Right atrium auricular region (tissue), 2 donors: ENCODE results near the gene ATXN10. TPM values are rescaled to one million over a fixed set of nuclear protein-coding genes. Genes with fewer than 3 reads are reported as not detected.

Experiments
- DNase-seq: peaks from one replicate; pipeline ENCODE4 v3.0.0-alpha.2; 2019; ENCODE audit warnings: low spot score
- H3K27ac ChIP-seq, 2 donors: fragments of 200-600 bp; sonication (generic); 1 replicate in 1 of 2; 2 replicates in 1 of 2; pipeline ENCODE4 v1.5.1; 2016 to 2019
- H3K27me3 ChIP-seq, 2 donors: fragments of 200-600 bp; sonication (generic); one replicate each; pipeline versions ENCODE4 v1.5.1 to v1.6.0; 2017 to 2019
- H3K36me3 ChIP-seq: fragments of 200-600 bp; sonication (generic); one replicate; pipeline ENCODE4 v1.5.1; 2016
- H3K4me1 ChIP-seq, 2 donors: fragments of 200-600 bp; sonication (generic); one replicate each; pipeline versions ENCODE4 v1.5.1 to v1.6.0; 2017 to 2019
- H3K4me3 ChIP-seq, 2 donors: fragments of 200-600 bp; sonication (generic); 1 replicate in 1 of 2; 2 replicates in 1 of 2; pipeline ENCODE4 v1.5.1; 2017 to 2019; ENCODE audit warnings: mild to moderate bottlenecking in 1 of 2, moderate library complexity in 1 of 2
- H3K9me3 ChIP-seq, 2 donors: fragments of 200-600 bp; sonication (generic); one replicate each; pipeline ENCODE4 v1.5.1; 2019
- total RNA-seq, 2 donors: library from RNA; depleted of rRNA; stranded (reverse); fragments of >200 nt; gene quantifications; one replicate each; pipeline ENCODE4 v1.1.0, GENCODE V29; 2016
- TF ChIP-seq, protein P1 (sequence below), 2 donors: fragments of 200-600 bp; sonication (generic); IDR thresholded peaks; one replicate each; pipeline ENCODE4 v1.5.1; 2019; ENCODE audit warnings: antibody characterized with exemption in 2 of 2

ATXN10 gene
- total RNA-seq, 2 donors from 2014 or later: 85.3 to 88.5 TPM

DNA sequence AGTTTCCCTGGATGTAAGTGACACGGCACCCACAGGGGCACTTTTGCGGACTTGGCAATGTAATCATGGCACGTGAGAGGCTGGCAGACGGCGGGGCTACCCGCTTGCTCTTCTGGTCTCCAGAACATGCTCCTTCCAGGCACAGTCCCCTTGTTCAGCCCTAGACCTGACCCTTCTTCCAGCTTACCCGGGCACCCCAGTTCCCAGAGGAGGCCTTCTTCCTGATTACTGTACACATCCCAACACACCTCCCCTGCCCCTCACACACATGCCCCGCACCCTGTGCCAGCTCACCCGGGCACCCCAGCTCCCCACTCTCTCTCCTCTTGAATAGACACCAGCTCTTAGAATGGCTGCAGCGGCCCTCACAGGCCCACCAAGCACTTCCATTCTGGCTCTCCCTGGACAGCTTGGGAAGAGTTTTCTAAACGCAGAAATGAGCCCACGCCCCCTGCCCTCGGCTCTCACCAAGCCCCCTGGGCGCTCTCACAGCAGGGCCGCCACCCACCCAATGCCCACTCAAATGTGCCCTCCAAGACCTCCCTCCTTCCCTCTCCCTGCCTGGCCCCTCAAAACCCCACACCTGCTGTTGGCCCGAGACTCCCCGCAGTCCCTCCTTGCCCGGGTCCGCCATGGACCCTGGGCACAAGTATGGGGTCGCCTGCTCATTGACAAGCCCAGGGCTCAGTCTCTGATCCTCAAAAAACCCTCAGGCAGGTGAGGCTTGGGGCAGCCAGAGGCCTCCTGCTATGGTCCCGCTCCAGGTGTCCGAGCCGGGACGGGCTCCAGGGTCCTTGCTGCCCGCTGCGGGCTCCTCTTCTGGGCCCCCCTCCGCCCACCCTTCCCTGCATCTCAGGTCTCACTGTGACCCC, 216.8 kb downstream of the ATXN10 start:
- Histone ChIP-seq H3K27ac (no peak overlapping the region), H3K9me3 (no peaks in the 10 kb centered on the region), H3K4me3 (no peak overlapping the region), H3K4me1 (peaks cover 0 to 21% of the 10 kb centered on the region in 2 donors), H3K27me3 (no peaks in the 10 kb centered on the region), H3K36me3 (no peaks in the 10 kb centered on the region)
- DNase-seq: no peak
- TF ChIP-seq, protein P1, sequence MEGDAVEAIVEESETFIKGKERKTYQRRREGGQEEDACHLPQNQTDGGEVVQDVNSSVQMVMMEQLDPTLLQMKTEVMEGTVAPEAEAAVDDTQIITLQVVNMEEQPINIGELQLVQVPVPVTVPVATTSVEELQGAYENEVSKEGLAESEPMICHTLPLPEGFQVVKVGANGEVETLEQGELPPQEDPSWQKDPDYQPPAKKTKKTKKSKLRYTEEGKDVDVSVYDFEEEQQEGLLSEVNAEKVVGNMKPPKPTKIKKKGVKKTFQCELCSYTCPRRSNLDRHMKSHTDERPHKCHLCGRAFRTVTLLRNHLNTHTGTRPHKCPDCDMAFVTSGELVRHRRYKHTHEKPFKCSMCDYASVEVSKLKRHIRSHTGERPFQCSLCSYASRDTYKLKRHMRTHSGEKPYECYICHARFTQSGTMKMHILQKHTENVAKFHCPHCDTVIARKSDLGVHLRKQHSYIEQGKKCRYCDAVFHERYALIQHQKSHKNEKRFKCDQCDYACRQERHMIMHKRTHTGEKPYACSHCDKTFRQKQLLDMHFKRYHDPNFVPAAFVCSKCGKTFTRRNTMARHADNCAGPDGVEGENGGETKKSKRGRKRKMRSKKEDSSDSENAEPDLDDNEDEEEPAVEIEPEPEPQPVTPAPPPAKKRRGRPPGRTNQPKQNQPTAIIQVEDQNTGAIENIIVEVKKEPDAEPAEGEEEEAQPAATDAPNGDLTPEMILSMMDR (IDR thresholded peaks at IDR 0.05): no peak

DNA sequence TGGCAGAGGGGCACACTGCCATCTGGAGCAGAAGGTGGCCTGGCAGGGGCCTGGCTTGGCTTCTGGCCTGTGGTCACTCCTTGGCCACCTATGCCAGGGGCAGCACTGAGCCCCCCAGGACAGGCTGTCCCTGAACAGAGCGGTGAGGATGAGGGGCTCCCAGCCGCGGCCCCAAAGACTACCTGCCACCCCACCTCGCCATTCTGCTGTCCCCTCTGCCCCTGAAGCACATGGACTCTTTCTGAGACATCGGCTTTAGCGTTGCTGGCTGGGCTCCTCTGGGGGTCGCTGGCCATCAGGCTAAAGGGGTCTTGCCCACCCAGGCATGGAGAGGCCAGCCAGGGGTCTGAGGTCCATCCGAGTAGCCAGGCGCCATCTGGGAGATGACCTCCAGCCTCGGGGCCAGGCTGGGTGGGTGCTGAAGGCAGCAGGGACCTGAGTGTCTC, 217.5 kb downstream of the ATXN10 start:
- TF ChIP-seq, protein P1 (IDR thresholded peaks at IDR 0.05): no peak
- Histone ChIP-seq H3K4me1 (peaks cover 0 to 20% of the 10 kb centered on the region in 2 donors), H3K4me3 (no peak overlapping the region), H3K36me3 (no peaks in the 10 kb centered on the region), H3K27me3 (no peaks in the 10 kb centered on the region), H3K27ac (no peak overlapping the region), H3K9me3 (no peaks in the 10 kb centered on the region)
- DNase-seq: no peak

DNA sequence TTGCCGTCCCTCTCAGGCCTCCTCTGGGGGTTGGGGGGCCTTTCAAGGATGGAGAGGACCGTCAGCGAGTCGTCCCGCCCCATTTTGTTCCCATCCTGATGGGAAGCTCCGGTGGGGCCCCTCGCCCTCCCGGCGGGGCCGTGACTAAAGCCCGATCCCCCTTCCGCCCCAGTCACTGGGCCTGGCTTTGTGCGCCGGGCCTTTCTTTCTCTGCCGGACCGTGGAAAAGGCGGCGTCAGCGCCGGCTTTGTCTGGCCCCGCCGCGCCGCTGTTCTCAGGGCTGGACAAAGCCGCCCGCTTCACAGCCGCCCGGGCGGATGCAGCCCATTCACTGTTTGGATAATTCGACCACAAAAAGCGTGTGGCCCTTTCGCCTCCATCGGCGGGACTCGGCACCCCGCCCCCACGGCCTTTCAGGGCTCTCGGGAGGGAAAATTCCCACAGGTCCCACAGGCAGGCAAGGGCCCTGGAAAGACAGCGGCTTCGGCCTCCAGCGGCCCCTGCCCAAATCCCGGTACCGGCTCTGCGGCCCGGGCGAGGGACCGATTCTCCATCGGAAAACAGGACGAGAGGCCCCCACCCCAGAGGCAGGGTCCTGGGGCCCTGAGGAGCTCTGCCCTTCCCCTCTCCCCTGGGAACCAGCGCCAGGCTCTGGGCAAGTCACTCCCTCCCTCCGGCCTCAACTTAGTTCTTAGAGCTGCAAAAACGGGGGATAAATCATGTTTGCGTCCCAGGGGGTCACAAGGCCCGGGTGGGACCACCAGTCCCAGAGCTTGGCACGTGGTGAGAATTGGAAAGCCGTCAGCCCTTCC, 218.1 kb downstream of the ATXN10 start:
- Histone ChIP-seq H3K36me3 (no peaks in the 10 kb centered on the region), H3K9me3 (no peaks in the 10 kb centered on the region), H3K4me1 (peaks cover 0 to 14% of the 10 kb centered on the region in 2 donors), H3K27me3 (no peaks in the 10 kb centered on the region), H3K27ac (no peak overlapping the region), H3K4me3 (no peak overlapping the region)
- TF ChIP-seq, protein P1 (IDR thresholded peaks at IDR 0.05): no peak
- no peak for DNase-seq

DNA sequence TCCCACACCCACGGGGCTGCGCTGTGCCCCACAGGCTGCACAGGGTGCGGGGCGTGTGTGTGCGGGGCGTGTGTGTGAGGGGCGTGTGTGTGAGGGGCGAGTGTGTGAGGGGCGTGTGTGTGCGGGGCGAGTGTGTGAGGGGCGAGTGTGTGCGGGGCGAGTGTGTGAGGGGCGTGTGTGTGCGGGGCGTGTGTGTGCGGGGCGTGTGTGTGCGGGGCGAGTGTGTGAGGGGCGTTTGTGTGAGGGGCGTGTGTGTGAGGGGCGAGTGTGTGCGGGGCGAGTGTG, 218.7 kb downstream of the ATXN10 start:
- H3K27me3 ChIP-seq: no peaks in the 10 kb centered on the region
- no peaks in the 10 kb centered on the region for H3K9me3 ChIP-seq
- TF ChIP-seq, protein P1 (IDR thresholded peaks at IDR 0.05): no peak
- H3K4me1 ChIP-seq: peaks cover 0 to 10% of the 10 kb centered on the region in 2 donors
- no peak overlapping the region for H3K27ac ChIP-seq
- H3K36me3 ChIP-seq: no peaks in the 10 kb centered on the region
- H3K4me3 ChIP-seq: no peak overlapping the region
- no peak for DNase-seq

DNA sequence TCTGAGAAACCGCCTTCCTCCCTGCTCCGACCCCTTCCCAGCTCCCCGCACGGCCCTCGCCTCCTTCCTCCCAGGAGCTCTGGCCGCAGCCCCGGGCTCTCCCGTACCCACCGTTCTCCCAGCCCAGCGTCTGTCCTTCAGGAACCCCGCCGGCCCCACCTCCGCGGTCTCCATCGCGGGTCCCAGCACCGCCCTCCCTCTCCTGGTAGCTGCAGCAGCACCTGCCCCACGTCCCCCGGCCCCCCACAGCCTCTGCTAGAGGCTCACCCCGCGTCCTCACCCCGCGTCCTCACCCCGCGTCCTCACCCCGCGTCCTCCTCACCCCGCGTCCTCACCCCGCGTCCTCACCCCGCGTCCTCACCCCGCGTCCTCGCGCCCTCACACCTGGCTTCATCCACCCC, 219.4 kb downstream of the ATXN10 start:
- no peaks in the 10 kb centered on the region for H3K27me3 ChIP-seq
- H3K4me3 ChIP-seq: no peak overlapping the region
- H3K36me3 ChIP-seq: no peaks in the 10 kb centered on the region
- no peak overlapping the region for H3K27ac ChIP-seq
- no peak for DNase-seq
- H3K9me3 ChIP-seq: no peaks in the 10 kb centered on the region
- TF ChIP-seq, protein P1 (IDR thresholded peaks at IDR 0.05): no peak
- peaks cover 0 to 10% of the 10 kb centered on the region in 2 donors for H3K4me1 ChIP-seq
